Suprapubic skin (tissue), 4 donors: ENCODE measurements around the gene RALGPS1.

ENCODE experiments used
- CTCF ChIP-seq, 2 donors: fragments of 200-600 bp in 1 of 2; fragments of 450-650 bp in 1 of 2; sonication (generic) in 1 of 2; IDR thresholded peaks; one replicate each; pipeline ENCODE4 v1.5.1; 2016 to 2019; ENCODE audit warnings: antibody characterized with exemption in 2 of 2, mild to moderate bottlenecking in 1 of 2, moderate library complexity in 1 of 2
- EP300 ChIP-seq: sonication (generic); formaldehyde crosslinking; IDR thresholded peaks from one replicate; pipeline ENCODE4 v1.6.1; 2017; ENCODE audit warnings: antibody characterized with exemption
- POLR2A ChIP-seq, 2 donors: fragments of 450-650 bp; IDR thresholded peaks; one replicate each; pipeline ENCODE4 v1.6.1; 2017; ENCODE audit warnings: antibody characterized with exemption in 2 of 2, mild to moderate bottlenecking in 2 of 2, moderate library complexity in 2 of 2
- POLR2AphosphoS5 ChIP-seq, 3 donors: sonication (generic); formaldehyde crosslinking; IDR thresholded peaks; one replicate each; pipeline ENCODE4 v1.6.1; 2017; ENCODE audit warnings: antibody characterized with exemption in 3 of 3

GRCh38 chr9:127014216-127014909, 99.8 kb downstream of the RALGPS1 start:
- TF ChIP-seq CTCF (IDR thresholded peaks at IDR 0.05) (no peak), POLR2A (IDR thresholded peaks at IDR 0.05) (no peak), POLR2AphosphoS5 (IDR thresholded peaks at IDR 0.05) (no peak), EP300 (no peak)
